Fibroblast of villous mesenchyme (primary cell): ENCODE results near the gene CHAD. TPM values are rescaled to one million over a fixed set of nuclear protein-coding genes. Genes with fewer than 3 reads are reported as not detected.

ENCODE experiments used
- DNase-seq: peaks from one replicate; pipeline ENCODE4 v3.0.0-alpha.2; 2010; ENCODE audit warnings: low read depth
- H3K4me3 ChIP-seq: 2 replicates; pipeline ENCODE4 v1.5.1; 2011; ENCODE audit warnings: low read depth, mild to moderate bottlenecking, low read length
- CTCF ChIP-seq: IDR thresholded peaks from 2 replicates; pipeline ENCODE4 v1.5.1; 2012; ENCODE audit warnings: low read depth, mild to moderate bottlenecking, low read length; ENCODE audit not compliant: insufficient read depth
- total RNA-seq: library from RNA; depleted of rRNA; stranded (reverse); fragments of >200 nt; gene quantifications from 2 replicates; pipeline ENCODE4 v1.2.3, GENCODE V29; 2012

CHAD gene
- total RNA-seq: not detected in 2 replicates

- TF ChIP-seq CTCF: no peak
- no peak for DNase-seq
- H3K4me3 ChIP-seq: no peak within 1 kb of the TSS
These were observed at the start of gene CHAD for GRCh38 chr17:50468304-50469207. CHAD (minus strand) TSS chr17:50468880; CDS start chr17:50468813, 67 bp downstream.

GRCh38 chr17:50517504-50518383 is 49.1 kb upstream of the CHAD start:
- TF ChIP-seq CTCF: no peak
- DNase-seq: no peak
- no peak overlapping the region for H3K4me3 ChIP-seq

GRCh38 chr17:50517011-50517410 is 48.3 kb upstream of the CHAD start:
- no peak for TF ChIP-seq CTCF
- no peak for DNase-seq
- no peak overlapping the region for H3K4me3 ChIP-seq

- peak; percentile 39 for DNase-seq
- TF ChIP-seq CTCF: no peak
- no peak overlapping the region for H3K4me3 ChIP-seq
These were observed 46.4 kb upstream of the CHAD start for GRCh38 chr17:50514936-50515702.

- TF ChIP-seq CTCF: no peak
- no peak for DNase-seq
These were observed 45.7 kb upstream of the CHAD start for GRCh38 chr17:50514388-50514787.

GRCh38 chr17:50513495-50513894 is 44.8 kb upstream of the CHAD start:
- no peak overlapping the region for H3K4me3 ChIP-seq
- no peak for TF ChIP-seq CTCF
- DNase-seq: peak; percentile 75

More at GRCh38 chr17:50514388-50514787, 45.7 kb upstream of the CHAD start:
- no peak overlapping the region for H3K4me3 ChIP-seq
